Mesendoderm (in vitro differentiated cells): ENCODE results near the gene EFNA1. TPM values are rescaled to one million over a fixed set of nuclear protein-coding genes. Genes with fewer than 3 reads are reported as not detected.

ENCODE experiments used
- DNase-seq: peaks from one replicate; pipeline ENCODE4 v3.0.0; 2013
- H2AK5ac ChIP-seq: 2 replicates; pipeline ENCODE4 v1.6.1; 2013; ENCODE audit warnings: low read length, inconsistent platforms
- H2BK120ac ChIP-seq: 2 replicates; pipeline ENCODE4 v1.6.1; 2013; ENCODE audit warnings: low read depth, mild to moderate bottlenecking, low read length, moderate library complexity, mixed read lengths
- H2BK15ac ChIP-seq: replicated peaks from 2 replicates; pipeline ENCODE4 v1.6.1; 2013; ENCODE audit warnings: low read depth, mild to moderate bottlenecking, moderate library complexity
- H2BK5ac ChIP-seq: 2 replicates; pipeline ENCODE4 v1.6.1; 2013; ENCODE audit warnings: low read length, inconsistent platforms
- H3K18ac ChIP-seq: 2 replicates; pipeline ENCODE4 v1.6.1; 2013; ENCODE audit warnings: mild to moderate bottlenecking, low read length, mixed read lengths
- H3K23ac ChIP-seq: one replicate; pipeline ENCODE4 v1.6.1; 2013; ENCODE audit warnings: low read length
- H3K27ac ChIP-seq: 2 replicates; pipeline ENCODE4 v1.5.1; 2013; ENCODE audit warnings: low read depth, mild to moderate bottlenecking, inconsistent platforms, low read length, moderate library complexity
- H3K27me3 ChIP-seq: 2 replicates; pipeline ENCODE4 v1.6.1; 2013; ENCODE audit warnings: low read length, control low read depth, mild to moderate bottlenecking, inconsistent platforms; ENCODE audit not compliant: insufficient read depth, poor library complexity
- H3K36me3 ChIP-seq: 2 replicates; pipeline ENCODE4 v1.6.1; 2013; ENCODE audit warnings: low read length, inconsistent platforms; ENCODE audit not compliant: control insufficient read depth, insufficient read depth
- H3K4ac ChIP-seq: one replicate; pipeline ENCODE4 v1.6.1; 2013; ENCODE audit warnings: low read depth, mild to moderate bottlenecking, low read length, moderate library complexity
- H3K4me1 ChIP-seq: 2 replicates; pipeline ENCODE4 v1.6.1; 2013; ENCODE audit warnings: low read depth, low read length, inconsistent platforms; ENCODE audit not compliant: control insufficient read depth
- H3K4me2 ChIP-seq: 2 replicates; pipeline ENCODE4 v1.6.1; 2013; ENCODE audit warnings: low read length
- H3K4me3 ChIP-seq: 2 replicates; pipeline ENCODE4 v1.5.1; 2013; ENCODE audit warnings: mild to moderate bottlenecking, low read length
- H3K56ac ChIP-seq: one replicate; pipeline ENCODE4 v1.6.1; 2013; ENCODE audit warnings: low read length
- H3K79me1 ChIP-seq: 2 replicates; pipeline ENCODE4 v1.6.1; 2013; ENCODE audit warnings: low read length, inconsistent platforms
- H3K79me2 ChIP-seq: 2 replicates; pipeline ENCODE4 v1.6.1; 2013; ENCODE audit warnings: mild to moderate bottlenecking, low read length; ENCODE audit not compliant: control insufficient read depth, insufficient read depth
- H3K9ac ChIP-seq: 2 replicates; pipeline ENCODE4 v1.6.1; 2013; ENCODE audit warnings: low read length, inconsistent platforms
- H4K5ac ChIP-seq: one replicate; pipeline ENCODE4 v1.6.1; 2013; ENCODE audit warnings: low read length
- H4K8ac ChIP-seq: one replicate; pipeline ENCODE4 v1.6.1; 2013; ENCODE audit warnings: low read depth, mild to moderate bottlenecking, control low read depth, low read length, moderate library complexity
- WGBS: extraction: QIAGEN DNeasy Blood & Tissue Kit; methylation state at CpG from one replicate; pipeline ENCODE4 v1.1.7; 2013; ENCODE audit warnings: low lambda C conversion rate, missing lambda C conversion rate; ENCODE audit not compliant: insufficient coverage; ENCODE audit errors: extremely low coverage; 5-methylcytosine and 5-hydroxymethylcytosine counted together
- small RNA-seq: library from polyadenylated mRNA; stranded (forward); fragments of <200 nt; extraction: miRNeasy Mini kit (QIAGEN cat#:217004); gene quantifications from one replicate; pipeline ENCODE3, GENCODE V24; 2013; ENCODE audit not compliant: insufficient read depth

EFNA1 gene

GRCh38 chr1:155183775-155184221 is 56.1 kb downstream of the EFNA1 start:
- WGBS = 100% methylated on average over 1 of the region's 20 CpGs
- H4K5ac ChIP-seq = no peak overlapping the region
- no peaks in the 10 kb centered on the region for H3K36me3 ChIP-seq
- no peak overlapping the region for H2AK5ac ChIP-seq
- H3K4me1 ChIP-seq = no peaks in the 10 kb centered on the region
- no peak overlapping the region for H3K27ac ChIP-seq
- H2BK15ac ChIP-seq = no peak overlapping the region
- H3K27me3 ChIP-seq = no peaks in the 10 kb centered on the region
- no peak overlapping the region for H3K4me3 ChIP-seq
- DNase-seq = no peak
- H2BK120ac ChIP-seq = no peak overlapping the region
- no peaks in the 10 kb centered on the region for H3K79me2 ChIP-seq
- H3K9ac ChIP-seq = no peak overlapping the region
- no peak overlapping the region for H4K8ac ChIP-seq
- H3K4ac ChIP-seq = no peak overlapping the region
- H3K79me1 ChIP-seq = no peaks in the 10 kb centered on the region
- no peak overlapping the region for H2BK5ac ChIP-seq
- no peak overlapping the region for H3K18ac ChIP-seq
- H3K23ac ChIP-seq = no peak overlapping the region
- H3K56ac ChIP-seq = no peak overlapping the region
- no peak overlapping the region for H3K4me2 ChIP-seq

- Histone ChIP-seq H3K23ac (no peak overlapping the region), H2AK5ac (no peak overlapping the region), H3K79me1 (no peaks in the 10 kb centered on the region), H3K4me3 (no peak overlapping the region), H3K4me1 (no peaks in the 10 kb centered on the region), H2BK120ac (no peak overlapping the region), H3K4me2 (no peak overlapping the region), H3K36me3 (no peaks in the 10 kb centered on the region), H3K4ac (no peak overlapping the region), H3K56ac (no peak overlapping the region), H3K18ac (no peak overlapping the region), H3K9ac (no peak overlapping the region), H2BK15ac (no peak overlapping the region), H3K79me2 (no peaks in the 10 kb centered on the region), H4K8ac (no peak overlapping the region), H4K5ac (no peak overlapping the region), H3K27me3 (no peaks in the 10 kb centered on the region), H2BK5ac (no peak overlapping the region), H3K27ac (no peak overlapping the region)
- WGBS = no CpG with 5 or more reads among the region's 4 CpGs
- no peak for DNase-seq
Observed at GRCh38 chr1:155184351-155184811, 56.7 kb downstream of the EFNA1 start.

Small RNA genes lying within 50 kb of the gene (small RNA-seq; reads per million reads assigned to genes)
- gene HMGN2P18 (not detected), gene RF00019 (not detected)
